HG03460 (cell line): ENCODE results near the gene NDUFAF5.
A peak's percentile ranks its signal among the peaks of the same experiment; 100 is the strongest.
"Not testable (repeated sequence)": the region's sequence is repeated elsewhere in the genome, so short reads cannot be mapped to it uniquely, and the experiment has no call there.

Experiments
- ATAC-seq: cut with Tn5 transposase; IDR thresholded peaks from one replicate; pipeline ENCODE4 v1.9.1; 2021; ENCODE audit not compliant: unreplicated experiment

The NDUFAF5 gene

GRCh38 chr20:13784893-13785715, at the start of gene NDUFAF5, which contains the start of gene ESF1:
Gene NDUFAF5 (plus strand): TSS chr20:13785028. CDS start chr20:13785069, 41 bp downstream.
Gene ESF1 (minus strand): TSS chr20:13784919. CDS start chr20:13783140, 1,779 bp downstream.
- ATAC-seq = peak; percentile 96

GRCh38 chr20:13735826-13736225, 49.0 kb upstream of the NDUFAF5 start:
- no peak for ATAC-seq

GRCh38 chr20:13736436-13737191, 48.2 kb upstream of the NDUFAF5 start:
- no peak for ATAC-seq

GRCh38 chr20:13738187-13738586, 46.6 kb upstream of the NDUFAF5 start:
- not testable (repeated sequence) for ATAC-seq

- no peak for ATAC-seq
Observed at GRCh38 chr20:13739731-13740649, 44.8 kb upstream of the NDUFAF5 start.

GRCh38 chr20:13741879-13742278, 42.9 kb upstream of the NDUFAF5 start:
- no peak for ATAC-seq

GRCh38 chr20:13744352-13744751, 40.5 kb upstream of the NDUFAF5 start:
- no peak for ATAC-seq

- no peak for ATAC-seq
Observed at GRCh38 chr20:13745784-13746183, 39.0 kb upstream of the NDUFAF5 start.

GRCh38 chr20:13749811-13750210, 35.0 kb upstream of the NDUFAF5 start:
- ATAC-seq = no peak

GRCh38 chr20:13753436-13754036, 31.3 kb upstream of the NDUFAF5 start:
- ATAC-seq = no peak

- ATAC-seq = no peak
Observed at GRCh38 chr20:13755809-13756208, 29.0 kb upstream of the NDUFAF5 start.

GRCh38 chr20:13756551-13756950, 28.3 kb upstream of the NDUFAF5 start:
- ATAC-seq = no peak

GRCh38 chr20:13758884-13759283, 25.9 kb upstream of the NDUFAF5 start:
- ATAC-seq = no peak

- ATAC-seq = not testable (repeated sequence)
Observed at GRCh38 chr20:13760451-13760946, 24.3 kb upstream of the NDUFAF5 start.

GRCh38 chr20:13765299-13765698, 19.5 kb upstream of the NDUFAF5 start:
- no peak for ATAC-seq

- no peak for ATAC-seq
Observed at GRCh38 chr20:13765868-13766416, 18.9 kb upstream of the NDUFAF5 start.

GRCh38 chr20:13770141-13770540, 14.7 kb upstream of the NDUFAF5 start:
- ATAC-seq = no peak

- peak; percentile 56 for ATAC-seq
Observed at GRCh38 chr20:13771853-13772453, 12.9 kb upstream of the NDUFAF5 start.

- no peak for ATAC-seq
Observed at GRCh38 chr20:13772529-13772928, 12.3 kb upstream of the NDUFAF5 start.

GRCh38 chr20:13775867-13776266, 9.0 kb upstream of the NDUFAF5 start:
- ATAC-seq = no peak
